Ascending aorta (tissue), 2 donors: ENCODE results near the gene FRMD4A. TPM values are rescaled to one million over a fixed set of nuclear protein-coding genes. Genes with fewer than 3 reads are reported as not detected.

Experiments used
- DNase-seq, 2 donors: peaks; one replicate each; pipeline ENCODE4 v3.0.0-alpha.2; 2019; ENCODE audit warnings: low spot score in 2 of 2
- H3K27ac ChIP-seq, 2 donors: fragments of 200-600 bp; sonication (generic); one replicate each; pipeline ENCODE4 v1.5.1; 2016 to 2017; ENCODE audit warnings: mild to moderate bottlenecking in 1 of 2
- H3K27me3 ChIP-seq: fragments of 200-600 bp; sonication (generic); one replicate; pipeline ENCODE4 v1.5.1; 2017
- H3K36me3 ChIP-seq, 2 donors: fragments of 200-600 bp; sonication (generic); one replicate each; pipeline ENCODE4 v1.5.1; 2016
- H3K4me1 ChIP-seq, 2 donors: fragments of 200-600 bp; sonication (generic); one replicate each; pipeline ENCODE4 v1.5.1; 2016 to 2017; ENCODE audit warnings: mild to moderate bottlenecking in 1 of 2
- H3K4me3 ChIP-seq, 2 donors: fragments of 200-600 bp; sonication (generic); one replicate each; pipeline ENCODE4 v1.5.1; 2016 to 2017; ENCODE audit warnings: mild to moderate bottlenecking in 1 of 2
- H3K9me3 ChIP-seq, 2 donors: fragments of 200-600 bp; sonication (generic); one replicate each; pipeline ENCODE4 v1.5.1; 2016
- intact Hi-C: fragments of 100-400 bp; cut with DNase I; formaldehyde crosslinking; loops from one replicate; pipeline ENCODE4 v1.15.1; 2023
- total RNA-seq: library from RNA; depleted of rRNA; stranded (reverse); fragments of >200 nt; gene quantifications from one replicate; pipeline ENCODE4 v1.1.0, GENCODE V29; 2016
- TF ChIP-seq, protein P1 (sequence below), 3 experiments: fragments of 200-600 bp in 2 of 3; fragments of 450-650 bp in 1 of 3; sonication (generic) in 2 of 3; IDR thresholded peaks; one replicate each; pipeline ENCODE4 v1.5.1; 2016 to 2019; ENCODE audit warnings: antibody characterized with exemption in 3 of 3, mild to moderate bottlenecking in 1 of 3, moderate library complexity in 1 of 3

FRMD4A gene
- total RNA-seq, 1 donor from 2014 or later: 108 TPM

- no peak overlapping the region for H3K4me3 ChIP-seq
These were observed 538.7 kb downstream of the FRMD4A start for GRCh38 chr10:13792006-13792405.

GRCh38 chr10:13791483-13791882 lies 539.2 kb downstream of the FRMD4A start:
- Histone ChIP-seq H3K9me3 (no peaks in the 10 kb centered on the region), H3K27me3 (no peaks in the 10 kb centered on the region), H3K4me1 (peaks cover 6 to 14% of the 10 kb centered on the region in 2 donors), H3K36me3 (peaks cover 0 to 11% of the 10 kb centered on the region in 2 donors), H3K4me3 (no peak overlapping the region), H3K27ac (no peak overlapping the region)
- intact Hi-C loops: no loop called here
- TF ChIP-seq, protein P1, sequence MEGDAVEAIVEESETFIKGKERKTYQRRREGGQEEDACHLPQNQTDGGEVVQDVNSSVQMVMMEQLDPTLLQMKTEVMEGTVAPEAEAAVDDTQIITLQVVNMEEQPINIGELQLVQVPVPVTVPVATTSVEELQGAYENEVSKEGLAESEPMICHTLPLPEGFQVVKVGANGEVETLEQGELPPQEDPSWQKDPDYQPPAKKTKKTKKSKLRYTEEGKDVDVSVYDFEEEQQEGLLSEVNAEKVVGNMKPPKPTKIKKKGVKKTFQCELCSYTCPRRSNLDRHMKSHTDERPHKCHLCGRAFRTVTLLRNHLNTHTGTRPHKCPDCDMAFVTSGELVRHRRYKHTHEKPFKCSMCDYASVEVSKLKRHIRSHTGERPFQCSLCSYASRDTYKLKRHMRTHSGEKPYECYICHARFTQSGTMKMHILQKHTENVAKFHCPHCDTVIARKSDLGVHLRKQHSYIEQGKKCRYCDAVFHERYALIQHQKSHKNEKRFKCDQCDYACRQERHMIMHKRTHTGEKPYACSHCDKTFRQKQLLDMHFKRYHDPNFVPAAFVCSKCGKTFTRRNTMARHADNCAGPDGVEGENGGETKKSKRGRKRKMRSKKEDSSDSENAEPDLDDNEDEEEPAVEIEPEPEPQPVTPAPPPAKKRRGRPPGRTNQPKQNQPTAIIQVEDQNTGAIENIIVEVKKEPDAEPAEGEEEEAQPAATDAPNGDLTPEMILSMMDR (IDR thresholded peaks at IDR 0.05): no peak
- no peak for DNase-seq

More at GRCh38 chr10:13792006-13792405, 538.7 kb downstream of the FRMD4A start:
- TF ChIP-seq, protein P1 (IDR thresholded peaks at IDR 0.05): no peak
- peaks cover 0 to 11% of the 10 kb centered on the region in 2 donors for H3K36me3 ChIP-seq
- DNase-seq: no peak
- intact Hi-C loops: no loop called here
- H3K9me3 ChIP-seq: no peaks in the 10 kb centered on the region
- peaks cover 6 to 14% of the 10 kb centered on the region in 2 donors for H3K4me1 ChIP-seq
- H3K27me3 ChIP-seq: no peaks in the 10 kb centered on the region
- no peak overlapping the region for H3K27ac ChIP-seq

GRCh38 chr10:13790196-13790595 lies 540.5 kb downstream of the FRMD4A start:
- Histone ChIP-seq H3K27me3 (no peaks in the 10 kb centered on the region), H3K4me3 (no peak overlapping the region), H3K36me3 (peaks cover 0 to 11% of the 10 kb centered on the region in 2 donors), H3K9me3 (no peaks in the 10 kb centered on the region), H3K4me1 (peaks cover 6 to 14% of the 10 kb centered on the region in 2 donors), H3K27ac (peak overlapping the region in 1 of 2 donors; percentile 56)
- intact Hi-C loops: no loop called here
- TF ChIP-seq, protein P1 (IDR thresholded peaks at IDR 0.05): no peak
- no peak for DNase-seq

GRCh38 chr10:13789448-13789829 lies 541.3 kb downstream of the FRMD4A start:
- TF ChIP-seq, protein P1 (IDR thresholded peaks at IDR 0.05): no peak
- intact Hi-C loops: loop anchor here (2.0 to 10.0 kb wide), 2 partner anchors 167 to 685 kb away; no protein-coding TSS in a partner anchor
- no peaks in the 10 kb centered on the region for H3K27me3 ChIP-seq
- peaks cover 6 to 14% of the 10 kb centered on the region in 2 donors for H3K4me1 ChIP-seq
- DNase-seq: no peak
- H3K27ac ChIP-seq: peak overlapping the region; percentile 56 to 79
- peaks cover 0 to 6% of the 10 kb centered on the region in 2 donors for H3K36me3 ChIP-seq
- H3K9me3 ChIP-seq: no peaks in the 10 kb centered on the region
- H3K4me3 ChIP-seq: peak overlapping the region in 1 of 2 donors; percentile 14

DNA sequence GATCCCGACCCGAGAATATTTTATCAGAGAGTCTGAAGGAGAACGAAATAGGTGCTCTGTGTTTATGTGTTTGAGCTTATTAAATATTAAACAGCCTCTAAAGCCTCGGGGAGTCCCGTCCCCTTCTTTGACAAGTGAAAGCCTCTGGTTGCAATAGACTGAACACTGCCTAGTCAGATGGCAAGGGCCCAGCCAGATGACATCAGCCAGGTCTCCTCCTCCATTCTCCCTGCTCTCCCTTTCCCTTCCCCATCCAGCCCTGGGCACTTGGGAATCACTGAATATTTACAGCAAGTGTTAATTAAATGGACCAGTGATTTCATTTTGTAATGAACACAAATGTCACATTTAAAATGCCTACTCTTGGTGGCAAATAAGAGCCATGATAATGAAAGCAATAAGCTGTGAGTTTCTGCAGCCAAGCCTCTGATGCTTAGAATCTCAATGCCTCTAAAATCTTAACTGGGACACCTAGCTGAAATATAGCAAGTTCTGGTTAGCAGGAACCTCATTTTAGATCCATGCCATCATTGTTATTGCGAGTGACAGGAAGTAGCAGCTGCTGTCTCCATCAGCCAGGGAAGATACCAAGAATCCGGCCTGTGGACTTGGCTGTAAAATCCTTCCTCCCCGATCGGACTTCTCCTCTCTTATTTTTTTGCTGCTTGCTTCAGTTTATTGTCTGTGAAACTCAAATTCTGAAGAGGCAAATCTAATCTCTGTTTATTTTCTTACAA lies 541.8 kb downstream of the FRMD4A start:
- peak overlapping the region in 1 of 2 donors; percentile 14 for H3K4me3 ChIP-seq
- H3K4me1 ChIP-seq: peaks cover 6 to 14% of the 10 kb centered on the region in 2 donors
- TF ChIP-seq, protein P1 (IDR thresholded peaks at IDR 0.05): no peak
- no peaks in the 10 kb centered on the region for H3K9me3 ChIP-seq
- no peaks in the 10 kb centered on the region for H3K27me3 ChIP-seq
- DNase-seq: peak in 1 of 2 donors; percentile 82
- peak overlapping the region; percentile 56 to 79 for H3K27ac ChIP-seq
- peaks cover 0 to 4% of the 10 kb centered on the region in 2 donors for H3K36me3 ChIP-seq
- intact Hi-C loops: loop anchor here (2.0 to 10.0 kb wide), 2 partner anchors 168 to 686 kb away; no protein-coding TSS in a partner anchor
